22Rv1 (cell line): ENCODE data around the gene PTPRM.

Source experiments
- CTCF ChIP-seq: fragments of 450-650 bp; IDR thresholded peaks from 2 replicates; pipeline ENCODE4 v1.5.1; 2017; ENCODE audit warnings: mild to moderate bottlenecking
- ZFX ChIP-seq: fragments of 450-650 bp; IDR thresholded peaks from 2 replicates; pipeline ENCODE4 v1.6.1; 2017; ENCODE audit warnings: antibody characterized with exemption, borderline replicate concordance

DNA sequence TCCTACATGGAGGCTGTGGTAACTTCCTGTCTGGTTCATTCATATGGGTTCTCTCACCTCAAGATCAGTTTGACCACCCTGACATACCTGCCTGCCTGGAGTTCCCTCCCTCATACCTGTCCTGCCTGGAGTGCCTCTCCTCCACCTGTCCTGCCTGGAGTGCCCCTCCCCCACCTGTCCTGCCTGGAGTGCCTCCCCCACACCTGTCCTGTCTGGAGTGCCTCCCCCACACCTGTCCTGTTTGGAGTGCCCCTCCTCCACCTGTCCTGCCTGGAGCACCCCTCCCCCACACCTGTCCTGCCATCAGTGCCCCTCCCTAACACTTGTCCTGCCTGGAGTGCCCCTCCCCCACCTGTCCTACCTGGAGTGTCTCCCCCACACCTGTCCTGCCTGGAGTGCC lies 461.9 kb downstream of the PTPRM start:
- TF ChIP-seq CTCF (no peak), ZFX (no peak)
